Left lung (tissue), 10 donors: ENCODE results near the gene CRIP3. TPM values are rescaled to one million over a fixed set of nuclear protein-coding genes. Genes with fewer than 3 reads are reported as not detected.

Source experiments
- ATAC-seq: fragments of 200-7000 bp; cut with Tn5 transposase; one replicate; pipeline ENCODE4 v1.9.1; 2020; ENCODE audit warnings: moderate library complexity
- DNase-seq, 4 donors: peaks; one replicate each; pipeline ENCODE4 v3.0.0-alpha.2; 2013 to 2020
- H3K27ac ChIP-seq, 2 donors: fragments of 200-600 bp; sonication (generic) in 1 of 2; one replicate each; pipeline versions ENCODE4 v1.5.0 to v1.8.0; 2020 to 2021
- H3K27me3 ChIP-seq, 2 donors: fragments of 200-600 bp; sonication (generic) in 1 of 2; one replicate each; pipeline versions ENCODE4 v1.5.0 to v1.8.0; 2020 to 2021
- H3K36me3 ChIP-seq, 2 donors: fragments of 200-600 bp; sonication (generic) in 1 of 2; one replicate each; pipeline versions ENCODE4 v1.5.0 to v1.8.0; 2020 to 2021
- H3K4me1 ChIP-seq, 2 donors: fragments of 200-600 bp; one replicate each; pipeline ENCODE4 v1.8.0; 2021
- H3K4me3 ChIP-seq, 2 donors: fragments of 200-600 bp; sonication (generic) in 1 of 2; one replicate each; pipeline versions ENCODE4 v1.5.0 to v1.8.0; 2020 to 2021; ENCODE audit warnings: mild to moderate bottlenecking in 1 of 2
- H3K9me3 ChIP-seq, 2 donors: fragments of 200-600 bp; sonication (generic) in 1 of 2; one replicate each; pipeline versions ENCODE4 v1.5.0 to v1.8.0; 2020 to 2021
- CTCF ChIP-seq, 2 donors: fragments of 200-600 bp; sonication (generic) in 1 of 2; IDR thresholded peaks; one replicate each; pipeline versions ENCODE4 v1.5.0 to v1.8.0; 2021; ENCODE audit warnings: antibody characterized with exemption in 2 of 2
- intact Hi-C, 2 donors: fragments of 100-400 bp; cut with DNase I; formaldehyde crosslinking; loops; one replicate each; pipeline versions ENCODE4 v1.11.2 to v1.14.2; 2022
- polyA plus RNA-seq, 6 donors: library from polyadenylated mRNA; unstranded; fragments of 120-200 nt; gene quantifications; one replicate each; pipeline ENCODE4 v1.2.1, GENCODE V29; 2013; ENCODE audit not compliant: insufficient read length in 6 of 6
- total RNA-seq, 2 donors: library from RNA; stranded (reverse); fragmentation: NEBNext Ultra II Directional; extraction: Animal tissue kit (Norgen Biotek cat#: 25700); gene quantifications; one replicate each; pipeline ENCODE4 v1.2.1, GENCODE V29; 2021
- donor health status: DM: no; HTN: yes; CAD: no.
- donor health status: DM: no; HTN: no; CAD: no.

Gene CRIP3
- total and polyA plus RNA-seq, 8 donors, result 0.52 to 7.6 (median 3.8) TPM

GRCh38 chr6:43284991-43285781 lies 23.4 kb downstream of the CRIP3 start:
- DNase-seq (peak in 2 of 4 donors; percentile 44 to 66), ATAC-seq (no peak)
- Histone ChIP-seq H3K9me3 (no peaks in the 10 kb centered on the region), H3K4me1 (peaks cover 0 to 5% of the 10 kb centered on the region in 2 donors), H3K36me3 (no peaks in the 10 kb centered on the region), H3K27ac (no peak overlapping the region), H3K4me3 (no peak overlapping the region), H3K27me3 (peaks cover 9 to 64% of the 10 kb centered on the region in 2 donors)
- intact Hi-C loops, result no loop called here
- no peak for TF ChIP-seq CTCF (IDR thresholded peaks at IDR 0.05)

- no peak for TF ChIP-seq CTCF (IDR thresholded peaks at IDR 0.05)
- intact Hi-C loops, result no loop called here
- Histone ChIP-seq H3K27me3 (peaks cover 9 to 71% of the 10 kb centered on the region in 2 donors), H3K4me1 (peaks cover 0 to 5% of the 10 kb centered on the region in 2 donors), H3K27ac (no peak overlapping the region), H3K36me3 (no peaks in the 10 kb centered on the region), H3K4me3 (no peak overlapping the region), H3K9me3 (no peaks in the 10 kb centered on the region)
- ATAC-seq, result no peak
- no peak for DNase-seq
These were observed 24.7 kb downstream of the CRIP3 start for GRCh38 chr6:43283905-43284304.

GRCh38 chr6:43283514-43283901 lies 25.1 kb downstream of the CRIP3 start:
- peaks cover 0 to 5% of the 10 kb centered on the region in 2 donors for H3K4me1 ChIP-seq
- no peaks in the 10 kb centered on the region for H3K9me3 ChIP-seq
- intact Hi-C loops, result no loop called here
- ATAC-seq (no peak), DNase-seq (no peak)
- no peaks in the 10 kb centered on the region for H3K36me3 ChIP-seq
- H3K27me3 ChIP-seq, result peaks cover 9 to 71% of the 10 kb centered on the region in 2 donors
- no peak overlapping the region for H3K4me3 ChIP-seq
- H3K27ac ChIP-seq, result no peak overlapping the region
- no peak for TF ChIP-seq CTCF (IDR thresholded peaks at IDR 0.05)

- Histone ChIP-seq H3K4me3 (no peak overlapping the region), H3K9me3 (no peaks in the 10 kb centered on the region), H3K36me3 (no peaks in the 10 kb centered on the region), H3K4me1 (peaks cover 0 to 5% of the 10 kb centered on the region in 2 donors), H3K27ac (no peak overlapping the region), H3K27me3 (peaks cover 9 to 73% of the 10 kb centered on the region in 2 donors)
- DNase-seq (no peak), ATAC-seq (no peak)
- intact Hi-C loops, result no loop called here
- no peak for TF ChIP-seq CTCF (IDR thresholded peaks at IDR 0.05)
These were observed 25.8 kb downstream of the CRIP3 start for GRCh38 chr6:43282636-43283513.

GRCh38 chr6:43282060-43282459 lies 26.6 kb downstream of the CRIP3 start:
- Histone ChIP-seq H3K36me3 (no peaks in the 10 kb centered on the region), H3K4me1 (peaks cover 0 to 5% of the 10 kb centered on the region in 2 donors), H3K27me3 (peaks cover 9 to 77% of the 10 kb centered on the region in 2 donors), H3K27ac (no peak overlapping the region), H3K9me3 (no peaks in the 10 kb centered on the region), H3K4me3 (no peak overlapping the region)
- no peak for ATAC-seq
- TF ChIP-seq CTCF (IDR thresholded peaks at IDR 0.05), result no peak
- DNase-seq, result no peak
- intact Hi-C loops, result no loop called here
